HL-60/S4 treated with retinoic acid at 250 ng/mL for 4 days and 3 days (cell line): ENCODE results near the gene ZBTB7A.

Experiments used
- in situ Hi-C: fragments of 300-500 bp; cut with MboI; formaldehyde crosslinking; loops from 2 replicates; pipeline ENCODE4 v1.7.0; 2022; ENCODE audit warnings: low sequenced_read_pairs

Gene ZBTB7A

DNA sequence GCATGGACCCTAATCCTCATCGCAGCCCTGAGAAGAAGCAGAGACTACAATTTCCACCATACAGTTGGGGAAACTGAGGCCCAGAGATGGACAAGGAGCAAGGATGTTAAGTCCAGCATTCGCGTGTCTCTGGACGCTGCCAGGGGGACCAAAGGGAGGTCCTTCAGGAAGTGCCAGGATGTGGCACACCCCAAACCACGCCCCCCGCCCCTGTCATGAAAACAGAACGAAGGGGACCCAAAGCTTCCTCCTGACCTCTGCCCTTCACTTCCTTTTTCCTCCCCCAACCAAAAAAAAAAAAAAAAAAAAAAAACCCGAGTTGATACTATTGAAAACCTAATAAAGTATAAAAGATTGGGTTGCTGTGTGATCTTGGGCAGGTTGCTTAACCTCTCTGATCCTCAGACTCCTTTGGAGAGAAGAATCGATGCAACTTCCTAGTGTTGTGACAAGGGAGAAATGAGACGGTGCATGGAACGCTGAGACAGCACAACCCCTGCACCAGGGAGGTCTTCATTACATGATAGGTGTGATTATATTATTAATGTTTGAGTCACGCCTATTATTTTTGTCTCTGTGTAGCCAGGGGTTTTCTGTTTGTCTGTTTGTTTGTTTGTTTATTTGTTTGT is 2.7 kb upstream of the ZBTB7A start:
- in situ Hi-C loops = no loop called here

DNA sequence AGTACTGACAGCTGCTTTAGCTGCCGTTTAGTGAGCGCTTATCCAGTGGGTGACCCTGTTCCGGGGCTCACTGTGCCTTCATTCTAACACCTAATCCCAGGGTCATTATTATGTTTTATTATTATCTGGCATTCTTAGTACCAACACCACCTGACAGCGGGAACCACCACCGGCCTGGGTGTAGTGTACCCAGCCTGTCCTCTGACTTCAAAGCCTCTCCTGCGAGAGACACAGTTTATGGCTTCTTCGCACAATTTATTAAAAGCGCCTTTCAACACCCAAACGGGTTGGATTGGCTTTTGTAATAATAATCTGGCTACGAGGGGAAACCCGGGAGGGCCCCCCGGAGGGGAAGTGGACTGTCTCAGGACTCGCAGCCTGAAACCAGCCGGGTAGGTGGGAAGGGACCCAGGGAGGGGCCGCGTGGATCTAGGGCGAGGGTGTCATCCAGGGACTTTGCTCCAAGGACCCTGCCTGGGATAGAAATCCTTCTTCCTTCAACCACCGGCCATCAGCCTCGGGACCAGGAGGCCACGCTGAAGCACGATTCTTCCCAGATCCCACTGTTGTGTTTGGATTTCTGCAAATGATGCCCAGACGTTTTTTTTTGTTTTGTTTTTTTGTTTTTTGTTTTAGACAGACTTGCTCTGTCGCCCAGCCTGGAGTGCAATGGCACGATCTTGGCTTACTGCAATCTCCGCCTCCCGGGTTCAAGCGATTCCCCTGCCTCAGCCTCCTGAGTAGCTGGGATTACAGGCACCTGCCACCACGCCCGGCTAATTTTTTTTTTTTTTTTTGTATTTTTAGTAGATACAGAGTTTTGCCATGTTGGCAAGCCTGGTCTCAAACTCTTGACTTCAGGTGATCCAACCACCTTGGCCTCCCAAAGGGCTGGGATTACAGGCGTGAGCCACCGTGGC is 1.6 kb upstream of the ZBTB7A start:
- in situ Hi-C loops = no loop called here

DNA sequence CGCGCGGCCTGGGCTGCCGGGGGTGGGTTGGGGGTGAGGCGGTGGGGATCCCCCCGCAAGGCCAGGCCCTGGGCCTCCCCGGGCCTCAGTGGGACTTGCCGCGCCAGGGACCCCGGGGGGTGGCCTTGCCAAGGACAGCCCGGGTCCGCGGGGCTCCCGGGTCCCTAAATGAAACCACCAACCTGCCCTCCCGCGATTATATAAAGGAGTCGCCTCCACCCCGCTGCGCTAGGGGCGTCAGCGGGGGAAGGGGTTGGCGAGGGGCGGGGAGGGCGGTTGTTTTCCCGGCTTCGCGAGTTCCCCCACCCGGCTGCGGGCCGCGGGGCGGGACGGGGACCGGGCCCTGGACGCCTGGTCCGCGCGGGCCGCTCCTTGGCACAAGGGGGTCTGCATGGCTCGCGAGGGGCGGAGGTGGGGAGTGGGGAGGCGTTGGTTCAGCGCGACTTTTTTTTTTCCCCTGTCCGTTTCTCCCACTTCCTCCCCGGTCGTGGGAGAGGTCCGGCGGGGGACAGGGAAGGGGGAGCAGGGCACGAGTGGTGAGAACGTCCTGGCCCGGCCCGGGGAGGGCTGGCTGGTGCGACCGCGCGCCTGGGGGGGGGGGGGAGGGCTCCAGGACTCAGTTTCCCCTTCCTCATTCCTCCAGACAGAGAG is 822 bp upstream of the ZBTB7A start:
- in situ Hi-C loops = no loop called here

DNA sequence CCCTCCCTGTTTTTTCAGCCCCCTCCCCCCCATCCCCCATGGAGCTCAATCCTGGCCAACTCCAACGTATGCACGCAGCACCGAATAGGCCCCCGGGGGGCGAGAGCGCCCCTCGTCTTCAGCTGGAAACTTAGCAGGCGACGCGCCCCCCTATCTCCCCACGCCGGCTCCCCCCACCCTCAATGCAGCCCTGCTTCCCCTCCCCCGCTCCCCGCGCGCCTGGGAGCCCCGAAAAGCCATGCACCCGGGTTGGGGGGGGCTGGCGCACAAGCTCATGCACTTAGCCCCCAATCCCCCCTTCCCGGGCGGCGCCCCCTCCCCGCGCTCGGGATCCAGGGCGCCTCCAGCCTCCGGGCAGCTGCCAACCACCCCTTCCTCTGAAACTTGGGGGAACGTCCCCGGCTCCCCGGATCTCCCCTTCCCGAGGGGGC is 508 bp downstream of the ZBTB7A start:
- in situ Hi-C loops = no loop called here

DNA sequence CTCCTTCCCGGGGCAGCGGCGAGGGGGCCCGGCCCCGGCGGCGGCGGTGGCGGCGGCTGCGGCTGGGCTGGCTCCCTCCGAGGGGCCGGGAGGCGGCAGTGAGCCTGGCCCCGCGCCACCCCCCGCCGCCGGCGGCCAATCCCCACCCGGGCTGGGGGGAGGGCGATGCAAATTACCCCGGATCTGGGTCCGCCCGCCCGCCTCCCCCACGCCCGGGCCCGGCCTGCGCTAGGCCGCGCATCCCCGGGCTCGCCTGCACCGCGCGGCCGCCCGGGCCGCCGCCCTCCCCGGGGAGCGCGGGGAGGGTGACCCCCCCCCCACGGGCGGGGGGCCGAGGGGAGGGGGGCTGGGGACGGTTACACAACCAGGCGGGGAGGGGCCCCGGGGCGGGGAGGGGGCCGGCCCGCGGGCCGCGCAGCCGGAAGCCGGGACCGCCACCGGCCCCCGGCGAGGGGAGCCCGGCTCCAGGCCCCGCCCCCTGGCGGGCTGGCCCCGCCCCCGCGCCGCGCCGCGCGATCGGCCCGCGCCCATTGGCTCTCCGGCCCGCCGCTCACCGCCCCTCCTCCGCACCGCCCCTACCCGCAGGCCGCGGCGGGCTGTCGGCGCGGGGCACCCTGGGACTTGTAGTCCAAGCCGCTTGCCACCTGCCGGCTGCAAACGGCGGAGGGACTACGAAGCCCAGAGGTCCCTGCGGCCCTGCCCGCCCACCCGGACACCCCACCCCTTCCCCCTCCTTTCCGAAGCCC is 1.1 kb downstream of the ZBTB7A start:
- in situ Hi-C loops = no loop called here

DNA sequence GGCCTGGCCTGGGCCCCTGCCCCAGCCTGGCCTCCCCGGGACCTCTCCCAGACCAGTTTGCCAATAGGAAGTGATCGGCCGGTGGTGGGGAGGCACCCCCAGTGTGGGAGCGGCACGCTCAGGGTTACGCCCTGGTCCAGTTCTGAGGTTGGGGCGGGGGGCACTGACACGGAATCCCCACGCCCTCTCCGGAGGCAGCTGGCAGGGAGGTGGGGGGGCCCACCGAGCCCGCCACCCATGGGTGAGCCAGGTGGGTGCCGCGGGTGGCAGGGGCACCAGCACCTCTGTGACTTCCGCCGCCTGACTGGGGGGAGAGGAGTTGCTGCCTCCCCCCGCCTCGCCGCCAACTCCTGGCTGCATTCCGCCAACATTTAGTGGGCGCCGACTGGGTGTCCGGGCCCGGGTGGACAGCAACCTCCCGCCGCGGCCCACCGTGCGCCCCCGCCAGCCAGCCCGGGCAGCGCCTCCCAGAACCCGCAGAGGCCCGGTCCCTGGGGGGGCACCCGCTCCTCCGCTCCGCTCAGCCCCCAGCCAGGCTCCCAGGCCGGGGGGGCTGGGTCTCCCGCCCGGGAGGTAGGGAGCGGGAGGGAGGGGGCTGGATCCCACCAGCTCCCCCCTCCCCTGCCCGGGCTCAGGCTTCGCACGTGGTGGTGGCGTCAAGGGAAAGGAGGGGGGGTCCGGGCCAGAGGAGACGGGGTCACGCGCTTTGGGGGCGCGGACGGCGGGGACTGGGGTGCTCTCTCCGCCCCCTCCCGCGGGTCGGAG is 2.0 kb downstream of the ZBTB7A start:
- in situ Hi-C loops = no loop called here

DNA sequence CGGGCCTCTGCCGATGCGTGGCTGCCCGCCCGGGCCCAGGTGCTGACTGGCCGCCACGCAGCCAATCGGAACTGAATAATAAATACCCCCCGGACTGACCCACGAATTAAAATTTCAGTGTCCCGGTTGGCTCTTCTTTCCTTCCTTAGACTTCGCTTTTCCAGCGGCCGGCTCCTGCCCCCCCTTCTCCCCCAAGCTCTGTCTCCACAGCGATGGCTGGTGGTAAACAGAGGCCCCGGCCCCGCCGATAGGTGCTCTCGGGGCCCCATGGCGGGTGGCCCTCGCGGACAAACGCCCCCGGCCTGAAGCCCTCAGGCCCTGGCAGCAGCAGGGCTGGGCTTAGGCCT is 2.6 kb downstream of the ZBTB7A start:
- in situ Hi-C loops = no loop called here

DNA sequence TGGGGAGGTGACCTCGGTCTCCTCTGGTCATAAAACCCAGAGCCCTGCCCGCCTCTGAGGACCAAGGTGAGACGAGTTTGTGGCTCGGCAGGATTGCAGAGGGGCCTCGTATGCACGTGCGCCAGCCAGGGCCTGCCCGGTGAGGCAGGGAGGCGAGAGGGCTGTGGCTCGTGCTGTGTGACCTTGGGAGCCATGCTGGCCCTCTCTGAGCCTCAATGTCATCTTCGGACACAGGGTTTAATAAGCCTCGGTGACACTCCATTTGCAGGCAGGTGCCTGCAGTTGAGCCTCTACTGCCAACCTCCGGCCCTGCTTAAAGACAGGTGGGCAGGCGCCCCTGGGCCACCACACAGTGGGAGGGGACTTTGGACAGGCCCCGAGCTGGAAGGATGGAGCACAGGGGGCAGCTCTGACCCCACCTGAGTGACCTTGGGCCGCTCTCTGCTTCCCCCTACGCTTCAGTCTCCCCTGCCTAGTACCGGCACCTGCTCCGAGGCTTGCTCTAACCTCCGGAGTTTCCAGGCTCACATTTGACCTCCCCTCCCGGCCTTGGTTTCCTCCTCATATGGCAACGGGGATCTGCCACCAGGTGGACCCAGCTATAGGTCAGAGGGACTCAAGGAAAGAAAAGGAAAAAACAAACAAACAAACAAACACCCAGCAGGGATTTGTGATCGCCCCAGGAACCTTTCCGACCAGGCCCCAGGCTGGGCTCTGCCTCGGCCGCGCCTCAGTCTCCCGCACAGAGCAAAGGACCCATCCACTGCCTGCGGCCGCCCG is 3.1 kb downstream of the ZBTB7A start:
- in situ Hi-C loops = no loop called here

DNA sequence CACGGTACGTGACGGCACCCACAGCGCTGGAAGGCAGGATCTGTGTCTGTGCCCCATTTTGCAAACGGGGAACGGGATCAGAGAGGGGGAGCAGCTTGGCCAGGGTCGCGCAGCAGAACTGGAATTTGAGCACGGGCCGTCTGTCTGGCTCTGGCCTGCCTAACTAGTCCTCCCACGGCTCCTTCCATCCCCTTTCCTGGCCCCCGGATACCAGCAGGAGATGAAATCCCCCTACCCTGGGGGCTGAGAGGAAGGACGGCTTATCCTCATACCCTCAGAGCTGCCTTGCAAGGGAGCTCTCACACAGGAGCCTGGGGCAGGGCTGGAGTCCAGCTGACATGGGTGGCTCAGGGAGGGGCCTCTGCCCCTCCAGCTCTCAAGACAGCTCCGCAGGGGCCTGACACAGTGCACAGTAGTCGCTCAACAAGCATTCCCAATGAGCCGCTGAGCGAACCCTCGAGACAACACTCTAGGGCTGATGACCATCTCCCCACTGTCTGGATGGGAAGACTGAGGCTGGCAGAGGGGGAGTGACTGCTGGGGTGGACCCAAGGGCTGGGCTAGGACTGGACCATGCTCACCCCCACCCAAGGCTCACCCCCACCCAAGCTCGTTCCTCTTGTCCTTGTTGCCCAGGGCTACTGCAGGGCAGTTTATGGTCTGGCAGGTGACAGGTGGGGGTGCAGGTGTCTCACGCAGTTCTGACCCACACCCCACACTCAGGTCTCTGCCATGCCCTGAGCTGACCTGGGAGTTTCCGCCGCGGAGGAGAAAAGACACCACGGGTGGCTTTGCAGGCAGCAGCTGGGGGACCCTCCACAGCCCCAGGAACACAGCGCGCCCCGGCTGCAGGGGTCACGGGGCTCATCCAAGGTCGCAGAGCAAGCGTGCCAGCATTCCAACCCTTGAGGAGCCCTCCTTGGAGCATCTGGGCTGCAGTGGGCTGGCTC is 4.0 kb downstream of the ZBTB7A start:
- in situ Hi-C loops = no loop called here

DNA sequence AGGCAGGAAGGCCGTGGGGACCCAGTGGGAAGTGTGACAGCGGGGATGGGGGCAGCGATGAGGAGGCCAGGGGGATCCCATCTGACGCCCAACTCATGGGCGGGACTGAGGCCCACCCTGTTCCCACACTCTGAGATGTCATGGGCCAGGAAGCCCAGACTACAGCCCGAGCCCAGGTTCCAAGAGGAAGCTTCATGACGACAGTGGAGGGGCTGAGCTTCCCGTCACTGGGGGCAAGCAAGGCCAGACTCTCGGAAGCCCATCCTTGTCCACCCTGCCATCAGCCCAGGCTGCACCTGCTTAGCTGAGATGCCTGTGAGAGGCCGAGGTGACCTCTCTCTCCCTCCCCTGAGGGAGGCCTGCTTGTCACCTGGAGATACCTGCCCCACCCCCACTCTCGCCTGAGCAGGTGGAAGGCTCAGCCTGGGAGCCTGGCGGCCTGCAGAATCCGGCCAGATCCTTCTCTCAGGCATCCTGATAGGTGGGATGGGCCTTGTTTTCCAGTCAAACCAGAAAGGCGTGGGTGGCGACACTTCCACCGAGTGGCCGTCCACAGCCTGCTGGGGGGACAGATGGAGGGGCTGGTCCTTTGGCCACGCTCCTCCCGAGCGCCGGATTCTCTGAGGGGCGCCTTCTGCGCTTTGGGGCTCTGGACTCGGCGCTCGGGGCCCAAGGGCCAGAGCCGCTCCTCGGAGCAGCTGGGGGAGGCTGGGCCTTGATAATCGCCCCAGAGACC is 4.8 kb downstream of the ZBTB7A start:
- in situ Hi-C loops = no loop called here

DNA sequence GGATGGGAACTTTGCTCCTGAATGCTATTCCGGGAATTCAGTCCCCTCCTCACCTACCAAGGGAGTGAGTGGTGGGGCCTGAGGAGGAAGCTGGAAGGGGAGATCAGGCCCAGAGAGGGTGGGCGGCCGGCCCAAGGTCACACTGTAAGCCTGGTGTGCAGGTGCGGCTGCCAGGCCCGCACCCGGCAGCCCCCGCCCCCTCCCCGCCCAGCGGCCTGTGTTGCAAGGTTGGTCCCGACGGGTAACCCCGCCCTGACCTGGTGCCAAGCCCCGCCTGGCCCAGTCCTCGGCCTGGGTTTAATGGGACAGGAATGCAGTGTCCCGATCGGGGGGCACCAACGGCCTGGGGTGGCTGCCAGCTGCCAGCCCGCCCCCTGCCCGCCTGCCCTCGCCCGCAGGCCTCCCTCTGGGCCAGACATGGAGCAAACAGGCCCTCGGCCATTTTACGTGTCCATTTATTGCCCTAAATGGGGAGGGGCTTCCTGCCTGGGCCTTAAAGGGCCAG is 5.5 kb downstream of the ZBTB7A start:
- in situ Hi-C loops = no loop called here

DNA sequence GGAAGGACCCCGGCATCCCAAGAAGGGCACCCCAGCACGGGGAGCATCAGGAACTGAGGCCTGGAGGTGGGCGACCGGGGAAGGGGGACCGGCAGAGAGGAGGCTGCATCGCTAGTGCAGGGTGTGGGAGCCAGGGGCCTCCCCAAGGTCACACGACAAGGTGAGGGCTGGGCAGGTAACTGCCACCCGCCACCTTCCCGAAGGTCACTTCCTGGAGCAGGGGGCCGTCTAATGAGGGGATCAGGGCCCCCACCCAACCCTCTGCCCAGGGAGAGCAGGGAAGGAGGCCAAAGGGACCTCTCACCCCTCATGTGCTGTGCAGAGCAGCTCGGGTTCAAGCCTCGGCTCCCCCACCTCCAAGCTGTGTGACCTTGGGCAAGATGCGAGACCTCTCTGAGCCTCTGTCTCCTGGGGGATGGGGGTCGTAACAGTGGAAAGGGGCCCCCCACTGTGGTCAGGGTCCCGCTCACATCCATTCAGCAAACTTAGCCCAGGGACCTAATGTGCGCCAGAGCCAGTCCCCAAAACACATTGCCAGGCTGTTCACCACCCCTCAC is 6.0 kb downstream of the ZBTB7A start:
- in situ Hi-C loops = no loop called here

DNA sequence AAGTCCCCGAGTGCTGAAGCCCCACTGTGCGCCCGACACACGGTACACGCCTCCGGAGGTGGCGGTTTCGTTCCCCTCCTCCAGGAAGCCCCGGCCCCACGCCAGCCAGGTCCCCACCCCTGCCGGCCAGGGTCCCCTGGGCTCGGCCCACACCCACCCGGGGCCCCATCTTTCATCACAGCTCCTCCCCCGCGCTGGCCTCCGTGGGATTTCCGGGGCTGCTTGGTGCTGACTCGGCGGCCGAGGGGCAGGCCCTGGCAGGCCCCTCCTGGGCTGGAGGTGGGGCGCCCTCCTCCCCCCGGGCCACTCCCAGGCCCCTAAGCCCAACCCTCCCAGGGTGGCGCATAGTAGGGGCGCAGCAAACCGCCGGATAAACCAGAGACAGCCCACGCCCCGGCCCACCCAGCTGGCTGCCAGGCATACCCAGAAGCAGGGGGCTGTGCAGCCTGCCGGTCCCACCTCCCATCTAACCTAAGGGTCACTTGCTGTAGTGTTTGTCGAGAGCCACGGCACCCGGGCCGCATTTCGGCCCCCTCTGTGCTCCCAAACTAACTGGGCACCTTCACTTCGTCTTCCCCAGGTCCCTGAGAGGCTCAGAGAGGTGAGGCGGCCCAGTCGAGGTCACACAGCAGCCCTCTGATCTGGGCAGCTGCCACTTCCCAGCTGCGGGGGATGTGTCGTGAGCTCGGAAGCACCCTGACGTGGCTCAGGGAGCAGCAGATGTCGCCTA is 6.6 kb downstream of the ZBTB7A start:
- in situ Hi-C loops = no loop called here

DNA sequence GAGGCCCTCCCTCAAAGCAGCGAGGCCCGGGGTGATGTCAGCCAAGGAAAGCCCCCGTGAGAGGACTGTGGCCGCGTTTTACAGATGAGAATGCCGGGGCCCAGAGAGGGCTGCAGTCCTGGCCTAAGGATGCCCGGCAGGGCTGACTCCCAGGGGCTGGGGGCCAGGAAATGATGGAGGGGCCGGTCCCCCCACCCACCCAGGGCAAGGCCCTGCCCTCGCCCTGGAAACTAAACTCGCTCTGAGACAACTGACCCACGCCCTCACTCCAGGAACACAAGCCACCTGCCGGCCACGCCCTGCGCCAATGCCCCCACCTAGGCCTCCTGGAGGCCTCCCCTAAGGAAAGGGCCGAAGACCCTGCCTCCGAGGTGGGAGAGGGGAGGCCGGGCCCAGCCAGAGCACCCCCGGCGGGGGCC is 7.2 kb downstream of the ZBTB7A start:
- in situ Hi-C loops = no loop called here

DNA sequence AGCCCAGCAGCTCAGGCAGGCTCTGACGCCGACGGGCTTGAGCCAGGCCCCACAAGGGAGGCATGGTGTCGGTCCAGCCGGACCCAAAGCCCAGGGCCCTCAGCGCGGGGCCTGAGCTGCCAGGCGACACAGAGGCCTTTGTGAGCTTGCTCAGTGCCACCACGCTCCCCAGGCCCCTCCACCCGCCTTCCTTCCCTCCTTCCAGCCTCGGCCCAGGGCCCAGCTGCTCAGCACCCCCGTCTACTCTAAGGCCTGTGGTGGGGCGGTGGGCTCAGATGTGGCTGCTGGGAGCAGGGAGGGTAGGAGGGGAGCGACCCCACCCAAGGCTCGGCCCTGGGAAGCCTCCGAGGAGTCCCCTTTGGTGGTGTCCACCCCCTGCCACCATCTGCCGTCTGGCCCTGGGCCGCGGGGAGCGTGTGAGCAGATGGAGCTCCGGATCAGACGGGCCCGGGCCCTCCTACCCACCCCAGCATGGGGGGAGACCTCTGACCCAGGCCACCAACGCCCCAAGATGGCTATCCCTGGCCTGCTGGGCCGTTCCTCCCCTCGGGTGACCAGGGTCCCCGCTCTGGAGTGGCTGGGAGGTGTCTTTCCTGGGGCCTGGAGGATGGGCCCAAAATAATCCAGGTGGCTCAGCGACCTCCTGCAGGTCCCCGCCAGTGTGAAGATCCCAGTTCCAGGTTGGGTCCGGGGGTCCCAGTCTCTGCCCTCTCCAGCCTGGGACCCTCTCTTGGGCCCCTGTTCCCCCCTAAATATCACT is 7.8 kb downstream of the ZBTB7A start:
- in situ Hi-C loops = no loop called here
